ENCODE results near the gene RAD52. TPM values are rescaled to one million over a fixed set of nuclear protein-coding genes. Genes with fewer than 3 reads are reported as not detected.

RAD52 gene
- polyA plus RNA-seq, 1 donor from 2014 or later, result 25.5 TPM

DNA sequence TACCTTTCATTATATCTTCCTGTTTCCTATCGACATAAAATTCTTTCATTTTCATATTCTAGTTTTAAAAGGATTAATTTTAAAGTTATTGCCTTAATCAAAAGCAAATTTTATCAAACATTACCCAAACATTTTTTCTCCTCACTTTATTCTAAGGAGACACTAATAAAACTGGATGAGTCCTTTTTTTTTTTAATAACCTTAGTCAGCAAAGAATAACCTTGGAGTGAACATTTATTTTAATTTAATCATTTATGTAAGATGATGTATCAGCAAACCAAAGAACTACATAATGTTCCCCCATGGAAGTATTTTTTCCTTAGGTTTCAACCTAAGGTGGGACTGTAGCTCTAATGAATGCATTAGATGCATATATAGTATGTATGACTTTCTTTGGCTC is 83.9 kb downstream of the RAD52 start:
- Histone ChIP-seq H3K79me2 (replicated peaks; ENCODE audit: insufficient read depth, low read length) (no peaks in the 10 kb centered on the region), H3K27ac (ENCODE audit: low read length) (no peak overlapping the region), H3K9ac (ENCODE audit: low read length) (no peak overlapping the region), H3K27me3 (ENCODE audit: insufficient read depth, low read depth, low read length) (no peaks in the 10 kb centered on the region), H2AFZ (ENCODE audit: low read depth, low read length) (no peak overlapping the region), H3K4me3 (ENCODE audit: low read length) (no peak overlapping the region), H3K4me2 (ENCODE audit: low read length) (no peak overlapping the region), H3K36me3 (ENCODE audit: insufficient read depth, low read length) (peaks cover 11% of the 10 kb centered on the region), H3K9me3 (ENCODE audit: low read length) (no peaks in the 10 kb centered on the region), H3F3A (ENCODE audit: insufficient read depth, low read length, poor library complexity, severe bottlenecking) (no peaks in the 10 kb centered on the region), H3K9me2 (ENCODE audit: insufficient read depth, low read length) (no peaks in the 10 kb centered on the region), H4K20me1 (ENCODE audit: insufficient read depth) (no peaks in the 10 kb centered on the region)
- TF ChIP-seq EP300 (conservative IDR thresholded peaks at IDR 0.05; ENCODE audit: poor library complexity, severe bottlenecking), result no peak
- TF ChIP-seq POLR2AphosphoS5 (IDR thresholded peaks at IDR 0.05), result no peak
- TF ChIP-seq, protein P1, sequence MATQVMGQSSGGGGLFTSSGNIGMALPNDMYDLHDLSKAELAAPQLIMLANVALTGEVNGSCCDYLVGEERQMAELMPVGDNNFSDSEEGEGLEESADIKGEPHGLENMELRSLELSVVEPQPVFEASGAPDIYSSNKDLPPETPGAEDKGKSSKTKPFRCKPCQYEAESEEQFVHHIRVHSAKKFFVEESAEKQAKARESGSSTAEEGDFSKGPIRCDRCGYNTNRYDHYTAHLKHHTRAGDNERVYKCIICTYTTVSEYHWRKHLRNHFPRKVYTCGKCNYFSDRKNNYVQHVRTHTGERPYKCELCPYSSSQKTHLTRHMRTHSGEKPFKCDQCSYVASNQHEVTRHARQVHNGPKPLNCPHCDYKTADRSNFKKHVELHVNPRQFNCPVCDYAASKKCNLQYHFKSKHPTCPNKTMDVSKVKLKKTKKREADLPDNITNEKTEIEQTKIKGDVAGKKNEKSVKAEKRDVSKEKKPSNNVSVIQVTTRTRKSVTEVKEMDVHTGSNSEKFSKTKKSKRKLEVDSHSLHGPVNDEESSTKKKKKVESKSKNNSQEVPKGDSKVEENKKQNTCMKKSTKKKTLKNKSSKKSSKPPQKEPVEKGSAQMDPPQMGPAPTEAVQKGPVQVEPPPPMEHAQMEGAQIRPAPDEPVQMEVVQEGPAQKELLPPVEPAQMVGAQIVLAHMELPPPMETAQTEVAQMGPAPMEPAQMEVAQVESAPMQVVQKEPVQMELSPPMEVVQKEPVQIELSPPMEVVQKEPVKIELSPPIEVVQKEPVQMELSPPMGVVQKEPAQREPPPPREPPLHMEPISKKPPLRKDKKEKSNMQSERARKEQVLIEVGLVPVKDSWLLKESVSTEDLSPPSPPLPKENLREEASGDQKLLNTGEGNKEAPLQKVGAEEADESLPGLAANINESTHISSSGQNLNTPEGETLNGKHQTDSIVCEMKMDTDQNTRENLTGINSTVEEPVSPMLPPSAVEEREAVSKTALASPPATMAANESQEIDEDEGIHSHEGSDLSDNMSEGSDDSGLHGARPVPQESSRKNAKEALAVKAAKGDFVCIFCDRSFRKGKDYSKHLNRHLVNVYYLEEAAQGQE (IDR thresholded peaks at IDR 0.05; ENCODE audit: borderline replicate concordance), result no peak
- TF ChIP-seq, protein P2, sequence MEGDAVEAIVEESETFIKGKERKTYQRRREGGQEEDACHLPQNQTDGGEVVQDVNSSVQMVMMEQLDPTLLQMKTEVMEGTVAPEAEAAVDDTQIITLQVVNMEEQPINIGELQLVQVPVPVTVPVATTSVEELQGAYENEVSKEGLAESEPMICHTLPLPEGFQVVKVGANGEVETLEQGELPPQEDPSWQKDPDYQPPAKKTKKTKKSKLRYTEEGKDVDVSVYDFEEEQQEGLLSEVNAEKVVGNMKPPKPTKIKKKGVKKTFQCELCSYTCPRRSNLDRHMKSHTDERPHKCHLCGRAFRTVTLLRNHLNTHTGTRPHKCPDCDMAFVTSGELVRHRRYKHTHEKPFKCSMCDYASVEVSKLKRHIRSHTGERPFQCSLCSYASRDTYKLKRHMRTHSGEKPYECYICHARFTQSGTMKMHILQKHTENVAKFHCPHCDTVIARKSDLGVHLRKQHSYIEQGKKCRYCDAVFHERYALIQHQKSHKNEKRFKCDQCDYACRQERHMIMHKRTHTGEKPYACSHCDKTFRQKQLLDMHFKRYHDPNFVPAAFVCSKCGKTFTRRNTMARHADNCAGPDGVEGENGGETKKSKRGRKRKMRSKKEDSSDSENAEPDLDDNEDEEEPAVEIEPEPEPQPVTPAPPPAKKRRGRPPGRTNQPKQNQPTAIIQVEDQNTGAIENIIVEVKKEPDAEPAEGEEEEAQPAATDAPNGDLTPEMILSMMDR (IDR thresholded peaks at IDR 0.05; ENCODE audit: poor library complexity, severe bottlenecking), result no peak
- TF ChIP-seq MXI1 (conservative IDR thresholded peaks at IDR 0.05; ENCODE audit: poor library complexity, severe bottlenecking), result no peak

DNA sequence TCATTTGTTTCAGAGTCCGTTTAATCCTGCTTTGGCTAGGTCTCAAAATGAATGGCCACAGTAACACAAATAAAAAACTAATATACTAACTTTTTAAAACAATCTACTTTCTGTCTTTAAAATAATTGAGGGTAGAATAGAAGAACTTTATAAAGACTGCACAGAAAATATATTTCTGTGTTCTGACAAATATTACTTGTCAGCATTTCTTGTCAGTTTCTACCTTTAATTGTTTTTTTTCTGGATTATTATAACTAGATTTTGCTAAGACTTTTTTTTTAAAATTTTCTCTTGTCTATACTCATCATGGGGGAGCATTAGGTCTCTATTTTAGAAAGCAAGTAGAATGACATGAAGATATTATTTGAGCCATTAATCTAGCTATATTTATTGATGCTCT is 86.2 kb downstream of the RAD52 start:
- Histone ChIP-seq H3F3A (ENCODE audit: insufficient read depth, low read length, poor library complexity, severe bottlenecking) (no peaks in the 10 kb centered on the region), H3K27me3 (ENCODE audit: insufficient read depth, low read depth, low read length) (no peaks in the 10 kb centered on the region), H3K9ac (ENCODE audit: low read length) (no peak overlapping the region), H2AFZ (ENCODE audit: low read depth, low read length) (no peak overlapping the region), H3K79me2 (replicated peaks; ENCODE audit: insufficient read depth, low read length) (no peaks in the 10 kb centered on the region), H3K36me3 (ENCODE audit: insufficient read depth, low read length) (peaks cover 11% of the 10 kb centered on the region), H3K4me2 (ENCODE audit: low read length) (no peak overlapping the region), H3K27ac (ENCODE audit: low read length) (no peak overlapping the region), H3K9me2 (ENCODE audit: insufficient read depth, low read length) (no peaks in the 10 kb centered on the region), H3K4me3 (ENCODE audit: low read length) (no peak overlapping the region), H3K9me3 (ENCODE audit: low read length) (no peaks in the 10 kb centered on the region), H4K20me1 (ENCODE audit: insufficient read depth) (no peaks in the 10 kb centered on the region)
- TF ChIP-seq TAF1 (IDR thresholded peaks at IDR 0.05; ENCODE audit: low read depth), result no peak

DNA sequence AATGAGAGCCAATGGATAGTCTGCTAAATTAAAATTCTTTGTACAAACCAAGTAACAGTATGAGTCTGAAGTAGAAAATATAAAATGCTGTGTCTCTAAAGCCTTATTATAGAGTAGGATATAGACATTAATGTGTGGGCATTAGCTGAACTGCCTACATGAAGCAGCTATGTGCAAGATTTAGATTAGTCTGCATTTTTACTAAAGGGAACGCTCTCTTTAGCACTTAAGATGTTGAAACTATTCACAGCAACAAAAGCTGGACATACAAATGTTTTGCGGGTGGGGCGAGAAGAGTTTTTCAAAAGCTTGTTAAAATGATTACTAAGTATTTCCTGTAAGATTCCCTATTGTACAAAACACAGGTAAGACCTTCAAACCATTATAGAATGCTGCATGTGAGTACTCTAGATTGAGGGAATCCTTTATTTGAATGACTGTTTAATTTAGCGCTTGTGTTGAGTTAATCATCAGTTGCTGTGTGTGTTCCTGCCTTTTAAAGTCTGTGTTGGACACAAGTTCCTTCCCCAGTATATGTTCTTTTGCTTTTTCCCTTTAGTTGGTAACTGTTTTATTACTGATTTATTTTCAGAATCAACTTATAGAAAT is 87.1 kb downstream of the RAD52 start:
- no peaks in the 10 kb centered on the region for H3K79me2 ChIP-seq (replicated peaks; ENCODE audit: insufficient read depth, low read length)
- H3K36me3 ChIP-seq (ENCODE audit: insufficient read depth, low read length), result peaks cover 4% of the 10 kb centered on the region
- no peaks in the 10 kb centered on the region for H4K20me1 ChIP-seq (ENCODE audit: insufficient read depth)

More for the DNA sequence above, 87.1 kb downstream of the RAD52 start:
- Histone ChIP-seq H3K9ac (ENCODE audit: low read length) (no peak overlapping the region), H3K27me3 (ENCODE audit: insufficient read depth, low read depth, low read length) (no peaks in the 10 kb centered on the region), H3K9me3 (ENCODE audit: low read length) (no peaks in the 10 kb centered on the region), H3F3A (ENCODE audit: insufficient read depth, low read length, poor library complexity, severe bottlenecking) (no peaks in the 10 kb centered on the region), H2AFZ (ENCODE audit: low read depth, low read length) (no peak overlapping the region), H3K4me2 (ENCODE audit: low read length) (no peak overlapping the region), H3K27ac (ENCODE audit: low read length) (no peak overlapping the region), H3K4me3 (ENCODE audit: low read length) (no peak overlapping the region), H3K9me2 (ENCODE audit: insufficient read depth, low read length) (no peaks in the 10 kb centered on the region)
- TF ChIP-seq SMC3 (conservative IDR thresholded peaks at IDR 0.05; ENCODE audit: poor library complexity) (no peak), EP300 (conservative IDR thresholded peaks at IDR 0.05; ENCODE audit: poor library complexity, severe bottlenecking) (no peak)
- TF ChIP-seq, protein P2 (IDR thresholded peaks at IDR 0.05; ENCODE audit: poor library complexity, severe bottlenecking), result no peak

Measured in neural cell (in vitro differentiated cells).